ENCODE data around the gene CSF3R.

CSF3R gene

DNA sequence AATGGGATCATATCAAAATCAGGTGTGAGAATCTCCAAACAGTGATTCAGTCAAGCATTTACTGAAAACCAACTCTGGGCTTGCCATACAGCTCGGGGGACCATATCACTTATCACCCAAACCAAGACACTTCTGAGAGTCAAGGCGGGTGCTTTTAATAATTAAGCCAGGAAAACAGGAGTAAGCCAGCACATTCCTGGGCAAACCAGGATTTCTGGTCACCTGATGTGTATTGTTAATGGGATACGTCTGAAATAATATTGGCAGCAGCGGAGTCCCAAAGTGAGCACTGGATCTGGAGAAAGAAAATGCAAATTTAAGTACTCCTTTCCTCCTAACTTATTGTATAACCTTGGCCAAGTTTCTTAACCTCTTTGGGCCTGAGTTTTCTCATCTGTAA, 50.1 kb downstream of the CSF3R start:
- TF ChIP-seq, protein P1, sequence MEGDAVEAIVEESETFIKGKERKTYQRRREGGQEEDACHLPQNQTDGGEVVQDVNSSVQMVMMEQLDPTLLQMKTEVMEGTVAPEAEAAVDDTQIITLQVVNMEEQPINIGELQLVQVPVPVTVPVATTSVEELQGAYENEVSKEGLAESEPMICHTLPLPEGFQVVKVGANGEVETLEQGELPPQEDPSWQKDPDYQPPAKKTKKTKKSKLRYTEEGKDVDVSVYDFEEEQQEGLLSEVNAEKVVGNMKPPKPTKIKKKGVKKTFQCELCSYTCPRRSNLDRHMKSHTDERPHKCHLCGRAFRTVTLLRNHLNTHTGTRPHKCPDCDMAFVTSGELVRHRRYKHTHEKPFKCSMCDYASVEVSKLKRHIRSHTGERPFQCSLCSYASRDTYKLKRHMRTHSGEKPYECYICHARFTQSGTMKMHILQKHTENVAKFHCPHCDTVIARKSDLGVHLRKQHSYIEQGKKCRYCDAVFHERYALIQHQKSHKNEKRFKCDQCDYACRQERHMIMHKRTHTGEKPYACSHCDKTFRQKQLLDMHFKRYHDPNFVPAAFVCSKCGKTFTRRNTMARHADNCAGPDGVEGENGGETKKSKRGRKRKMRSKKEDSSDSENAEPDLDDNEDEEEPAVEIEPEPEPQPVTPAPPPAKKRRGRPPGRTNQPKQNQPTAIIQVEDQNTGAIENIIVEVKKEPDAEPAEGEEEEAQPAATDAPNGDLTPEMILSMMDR (IDR thresholded peaks at IDR 0.05; ENCODE audit: borderline replicate concordance, control extremely low read depth, extremely low read depth, insufficient read depth, missing control alignments): no peak
- in situ Hi-C loops (cut with MboI; ENCODE audit: low sequenced_read_pairs, unreplicated experiment): no loop called here
- DNase-seq (ENCODE audit: low spot score): no peak

DNA sequence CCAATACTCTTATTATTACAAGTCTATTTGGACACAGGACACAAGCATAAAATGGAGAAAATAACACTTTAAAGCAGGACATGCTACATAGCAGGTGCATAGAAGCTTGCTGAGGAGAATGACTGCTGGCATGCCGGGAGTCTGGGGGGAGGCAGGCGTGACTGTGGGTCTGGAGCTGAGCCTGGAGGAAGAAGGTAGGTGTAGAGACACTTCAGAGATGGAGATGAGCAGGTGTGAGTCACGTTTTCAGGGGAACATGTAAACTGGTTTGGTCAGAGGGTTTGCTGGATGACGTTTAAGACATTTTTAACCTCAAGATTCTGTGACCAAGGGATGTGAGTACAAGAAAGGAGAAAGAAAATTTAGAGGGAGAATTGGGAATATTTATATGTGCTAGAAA, 56.9 kb downstream of the CSF3R start:
- TF ChIP-seq, protein P1 (IDR thresholded peaks at IDR 0.05; ENCODE audit: borderline replicate concordance, control extremely low read depth, extremely low read depth, insufficient read depth, missing control alignments): no peak
- no peak for DNase-seq (ENCODE audit: low spot score)
- in situ Hi-C loops (cut with MboI; ENCODE audit: low sequenced_read_pairs, unreplicated experiment): no loop called here

DNA sequence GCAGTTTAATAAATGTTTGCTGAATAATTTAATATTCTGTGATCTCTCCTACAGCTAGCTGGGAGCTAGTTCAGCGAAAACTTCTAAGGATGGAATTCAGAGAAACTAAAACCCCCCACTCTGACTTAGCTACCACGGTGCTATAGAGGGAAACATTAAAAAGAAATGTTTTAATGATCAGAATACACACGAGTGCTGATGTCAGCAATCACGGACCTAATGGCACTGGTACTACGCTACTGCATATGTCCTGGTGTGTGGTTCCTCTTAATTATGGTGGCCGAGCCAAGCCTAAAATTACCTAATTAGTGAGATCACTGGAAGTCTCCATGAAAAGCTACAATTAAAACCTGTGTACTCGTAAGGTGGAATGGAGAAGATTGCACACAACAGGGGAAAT, 61.1 kb downstream of the CSF3R start:
- in situ Hi-C loops (cut with MboI; ENCODE audit: low sequenced_read_pairs, unreplicated experiment): no loop called here
- DNase-seq (ENCODE audit: low spot score): no peak
- TF ChIP-seq, protein P1 (IDR thresholded peaks at IDR 0.05; ENCODE audit: borderline replicate concordance, control extremely low read depth, extremely low read depth, insufficient read depth, missing control alignments): no peak

DNA sequence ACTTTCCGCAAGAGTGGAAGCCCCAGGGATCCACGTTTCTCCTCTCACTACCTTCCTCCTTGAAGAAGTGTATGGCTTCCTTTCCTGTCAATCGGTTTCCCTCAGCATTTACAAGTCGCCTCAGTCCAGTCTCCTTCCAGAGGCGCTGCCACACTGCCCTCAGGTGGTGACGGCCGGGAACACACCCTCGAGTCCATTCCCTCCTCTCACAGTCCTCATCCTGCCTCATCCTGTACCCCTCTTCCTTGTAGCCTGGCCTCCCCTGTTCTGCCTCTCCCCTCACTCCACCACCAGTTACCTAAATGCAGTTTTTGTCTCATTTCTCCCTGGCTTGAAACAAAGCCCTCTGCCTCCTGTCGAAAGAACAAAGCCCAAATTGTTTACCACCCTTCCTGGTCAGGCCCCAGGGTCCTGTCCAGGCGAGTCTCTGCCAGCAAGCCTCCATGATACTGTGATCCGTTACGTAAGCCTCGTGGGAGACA, 61.8 kb downstream of the CSF3R start:
- DNase-seq (ENCODE audit: low spot score): peak; percentile 84
- in situ Hi-C loops (cut with MboI; ENCODE audit: low sequenced_read_pairs, unreplicated experiment): no loop called here
- TF ChIP-seq, protein P1 (IDR thresholded peaks at IDR 0.05; ENCODE audit: borderline replicate concordance, control extremely low read depth, extremely low read depth, insufficient read depth, missing control alignments): peak; percentile 90

DNA sequence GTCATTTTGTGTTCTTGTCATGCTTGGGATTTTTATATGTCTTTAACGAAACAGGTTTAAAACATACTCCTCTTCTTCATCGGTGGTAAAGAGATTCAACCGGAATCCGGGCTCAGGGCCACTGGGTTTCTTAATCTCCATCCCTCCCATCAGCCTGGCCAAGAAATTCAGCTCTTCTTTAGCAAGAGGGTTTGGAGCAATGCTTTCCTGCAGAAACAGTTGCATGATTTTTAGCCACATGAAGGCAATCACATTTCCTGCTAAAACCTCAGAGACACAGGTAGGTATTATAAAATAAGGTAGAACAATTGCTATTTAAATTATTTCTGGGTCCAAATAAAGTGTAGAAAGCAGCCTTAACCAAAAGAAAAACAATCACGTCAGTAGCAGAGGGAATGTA, 62.3 kb downstream of the CSF3R start:
- TF ChIP-seq, protein P1 (IDR thresholded peaks at IDR 0.05; ENCODE audit: borderline replicate concordance, control extremely low read depth, extremely low read depth, insufficient read depth, missing control alignments): no peak

DNA sequence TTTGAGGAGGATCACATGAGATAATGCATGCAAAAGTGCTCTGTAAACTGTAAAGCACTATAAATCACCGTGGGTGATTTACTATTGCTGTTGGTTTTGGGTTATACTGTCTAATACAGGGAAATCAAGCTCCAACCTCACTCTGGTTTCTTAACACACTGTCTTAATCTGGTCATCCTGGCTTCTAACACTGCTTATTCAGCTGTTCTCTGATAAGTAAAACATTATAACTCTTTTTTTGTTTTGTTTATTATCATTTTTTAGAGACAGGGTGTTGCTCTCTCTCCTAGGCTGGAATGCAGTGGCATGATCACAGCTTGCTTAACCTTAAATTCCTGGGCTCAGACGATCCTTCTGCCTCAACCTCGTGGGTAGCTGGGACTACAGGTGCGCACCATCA, 63.1 kb downstream of the CSF3R start:
- DNase-seq (ENCODE audit: low spot score): no peak
- TF ChIP-seq, protein P1 (IDR thresholded peaks at IDR 0.05; ENCODE audit: borderline replicate concordance, control extremely low read depth, extremely low read depth, insufficient read depth, missing control alignments): no peak
- in situ Hi-C loops (cut with MboI; ENCODE audit: low sequenced_read_pairs, unreplicated experiment): no loop called here

More for the DNA sequence above, 62.3 kb downstream of the CSF3R start:
- no peak for DNase-seq (ENCODE audit: low spot score)
- in situ Hi-C loops (cut with MboI; ENCODE audit: low sequenced_read_pairs, unreplicated experiment): no loop called here

DNA sequence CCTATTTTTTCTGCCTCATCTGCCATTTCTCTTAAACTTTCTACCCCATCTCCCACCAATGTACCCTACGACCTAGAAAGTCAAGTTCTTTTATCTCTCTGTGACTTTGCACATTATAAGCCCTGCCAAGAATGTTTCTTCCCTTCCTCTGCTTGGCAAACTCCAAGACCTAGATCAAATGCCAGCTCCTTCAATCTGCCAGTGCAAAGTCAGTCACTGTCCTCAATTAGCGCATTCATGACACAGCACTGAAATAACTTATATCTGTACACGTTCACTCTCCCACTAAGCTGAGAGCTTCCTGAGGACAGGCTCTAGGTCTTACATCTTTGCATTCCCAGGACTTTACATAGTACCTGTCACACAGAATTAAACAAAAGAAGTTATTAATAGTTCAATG, 63.6 kb downstream of the CSF3R start:
- TF ChIP-seq, protein P1 (IDR thresholded peaks at IDR 0.05; ENCODE audit: borderline replicate concordance, control extremely low read depth, extremely low read depth, insufficient read depth, missing control alignments): no peak
- DNase-seq (ENCODE audit: low spot score): no peak
- in situ Hi-C loops (cut with MboI; ENCODE audit: low sequenced_read_pairs, unreplicated experiment): no loop called here

Measured in GM13976 (cell line).